Measurements from ENCODE around the gene LCTL.

The LCTL gene

DNA sequence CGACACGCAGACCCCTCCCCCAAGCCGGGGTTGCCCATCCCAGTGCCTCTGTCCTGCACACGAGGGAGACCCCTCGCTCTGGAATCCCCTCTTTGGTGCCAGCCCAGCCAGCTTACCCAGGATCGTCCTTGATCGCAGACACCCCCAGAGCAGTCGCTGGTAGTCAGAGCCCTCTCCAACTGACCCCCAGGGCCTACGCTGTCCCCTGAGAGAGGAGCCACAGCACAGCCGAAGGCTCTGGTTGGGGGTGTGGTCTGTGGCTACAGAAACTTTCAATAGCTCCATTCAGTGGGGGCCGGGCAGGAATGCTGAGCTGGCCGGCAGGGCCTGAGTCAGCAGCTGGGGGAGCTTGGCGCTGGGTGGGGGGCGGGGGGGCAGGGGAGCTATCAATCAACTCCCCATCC lies at the start of gene LCTL:
LCTL (minus strand) TSS at position 258 of the 404 bp plus-strand sequence. CDS start 633 bp downstream, outside the sequence.
- no peak for DNase-seq (ENCODE audit: low spot score)

- no peak for DNase-seq (ENCODE audit: low spot score)
These were observed 49.4 kb upstream of the LCTL start for GRCh38 chr15:66614951-66615760.

GRCh38 chr15:66614456-66614855 lies 48.7 kb upstream of the LCTL start:
- no peak for DNase-seq (ENCODE audit: low spot score)

- DNase-seq (ENCODE audit: low spot score), result no peak
These were observed 47.9 kb upstream of the LCTL start for GRCh38 chr15:66613743-66614142.

- no peak for DNase-seq (ENCODE audit: low spot score)
These were observed 45.7 kb upstream of the LCTL start for GRCh38 chr15:66611257-66612053.

DNA sequence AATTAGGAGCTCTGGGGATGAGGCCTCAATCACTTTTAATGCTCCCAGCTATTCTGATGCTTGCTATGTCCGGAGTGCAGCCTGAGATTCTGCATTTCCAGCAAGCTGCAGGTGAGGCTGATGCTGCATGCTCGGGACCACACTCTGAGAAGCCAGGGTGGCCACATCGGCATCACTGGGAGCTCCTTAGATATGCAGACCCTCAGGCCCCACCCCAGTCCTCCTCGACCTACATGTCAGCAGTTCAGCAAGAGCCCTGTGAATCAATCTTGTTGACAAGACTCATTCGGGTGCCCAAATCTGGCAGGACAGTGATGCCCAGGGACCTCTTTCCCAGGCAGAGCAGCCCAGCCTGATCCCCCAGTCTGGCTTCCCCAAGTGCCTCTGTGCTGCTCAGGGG lies 44.1 kb upstream of the LCTL start:
- DNase-seq (ENCODE audit: low spot score), result no peak

GRCh38 chr15:66608881-66609280 lies 43.1 kb upstream of the LCTL start:
- no peak for DNase-seq (ENCODE audit: low spot score)

- DNase-seq (ENCODE audit: low spot score), result no peak
These were observed 42.4 kb upstream of the LCTL start for GRCh38 chr15:66608159-66608558.

GRCh38 chr15:66603301-66604179 lies 37.7 kb upstream of the LCTL start:
- DNase-seq (ENCODE audit: low spot score), result no peak

GRCh38 chr15:66601521-66601920 lies 35.7 kb upstream of the LCTL start:
- no peak for DNase-seq (ENCODE audit: low spot score)

- no peak for DNase-seq (ENCODE audit: low spot score)
These were observed 34.4 kb upstream of the LCTL start for GRCh38 chr15:66600240-66600627.

GRCh38 chr15:66599536-66600239 lies 33.9 kb upstream of the LCTL start:
- no peak for DNase-seq (ENCODE audit: low spot score)

- DNase-seq (ENCODE audit: low spot score), result no peak
These were observed 32.5 kb upstream of the LCTL start for GRCh38 chr15:66598095-66598815.

DNA sequence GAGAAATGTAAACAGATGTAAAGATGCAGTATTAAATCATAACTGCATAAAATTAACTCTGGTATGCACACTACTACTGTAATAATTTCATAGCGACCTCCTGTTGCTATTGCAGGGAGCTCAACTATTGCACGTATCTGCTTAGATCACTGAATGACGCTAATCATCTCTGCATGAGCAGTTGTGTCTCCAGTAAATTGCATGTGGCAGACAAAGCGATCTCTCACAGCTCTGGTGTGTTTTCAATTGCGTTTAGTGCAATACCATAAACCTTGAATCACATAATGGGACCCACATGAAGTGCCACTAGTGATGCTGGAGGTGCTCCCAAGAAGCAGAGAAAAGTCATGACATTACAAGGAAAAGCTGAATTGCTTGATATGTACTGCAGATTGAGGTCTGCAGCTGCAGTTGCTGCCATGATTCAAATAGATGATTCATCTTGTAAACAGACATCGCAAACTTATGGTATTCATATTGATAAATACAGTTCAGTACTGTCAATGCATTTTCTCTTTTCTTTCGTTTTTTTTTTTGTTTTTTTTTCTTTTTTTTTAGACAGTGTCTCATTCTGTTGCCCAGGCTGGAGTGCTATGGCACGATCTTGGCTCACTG lies 30.2 kb upstream of the LCTL start:
- DNase-seq (ENCODE audit: low spot score), result no peak

- no peak for DNase-seq (ENCODE audit: low spot score)
These were observed 29.5 kb upstream of the LCTL start for GRCh38 chr15:66595332-66595731.

GRCh38 chr15:66594836-66595235 lies 29.0 kb upstream of the LCTL start:
- DNase-seq (ENCODE audit: low spot score), result no peak

DNA sequence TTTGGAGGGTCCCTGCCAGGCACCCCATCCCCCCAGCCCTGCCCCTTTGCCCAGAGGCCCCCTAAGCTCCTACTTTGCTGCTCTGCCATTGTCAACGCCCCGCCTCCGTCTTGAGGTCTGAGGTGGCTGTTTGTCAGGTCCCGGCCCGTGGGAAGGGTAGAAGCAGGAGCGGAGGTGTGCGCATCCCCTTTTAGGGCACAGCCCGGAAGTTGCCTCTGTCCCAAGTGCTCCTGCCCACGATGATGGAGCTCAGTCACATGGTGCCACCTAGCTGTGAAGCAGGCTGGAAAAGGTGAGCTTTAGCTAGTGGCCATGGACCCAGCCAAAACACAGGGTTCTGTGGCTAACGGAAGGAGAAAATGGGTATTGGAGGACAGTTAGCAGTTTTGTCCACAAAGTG lies 28.5 kb upstream of the LCTL start:
- no peak for DNase-seq (ENCODE audit: low spot score)

GRCh38 chr15:66593219-66593780 lies 27.5 kb upstream of the LCTL start:
- no peak for DNase-seq (ENCODE audit: low spot score)

DNA sequence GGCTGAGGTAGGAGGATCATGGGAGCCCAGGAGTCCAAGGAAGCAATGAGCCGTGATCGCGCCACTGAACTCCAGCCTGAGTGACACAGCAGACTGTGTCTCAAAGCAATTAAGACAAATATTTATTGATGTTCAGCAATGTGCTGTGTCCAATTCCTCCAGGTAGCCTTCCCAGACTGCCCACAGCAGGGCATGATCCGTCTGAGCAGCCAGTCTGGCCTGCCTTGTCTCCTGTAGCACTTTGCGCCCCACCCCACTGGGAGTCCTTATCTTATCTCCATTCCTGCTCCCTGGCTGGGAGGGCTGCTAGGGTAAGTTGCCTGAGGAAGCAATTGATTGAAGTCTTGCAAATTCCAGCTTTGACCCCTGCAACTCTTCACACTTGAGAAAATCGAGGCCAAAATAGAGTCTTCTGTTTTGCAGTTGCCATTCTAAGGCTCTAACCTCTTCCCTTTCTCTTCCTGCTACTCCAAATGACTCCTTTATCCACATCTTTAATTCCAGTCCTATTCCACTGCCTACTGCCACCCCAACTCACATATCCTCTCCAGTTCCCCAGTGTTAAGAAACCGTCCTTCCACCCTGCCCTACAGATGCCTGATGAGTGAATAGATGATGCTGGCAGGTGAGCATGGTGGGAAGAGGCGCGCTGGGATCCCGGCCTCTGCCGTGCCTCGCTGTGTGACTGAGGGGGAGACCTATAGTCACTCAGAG lies 26.9 kb upstream of the LCTL start:
- no peak for DNase-seq (ENCODE audit: low spot score)
